AG09319 (cell line): ENCODE data around the gene CRACR2B.

Experiments used
- DNase-seq: peaks from one replicate; pipeline ENCODE4 v3.0.0-alpha.2; 2010; ENCODE audit warnings: low read depth; ENCODE audit errors: extremely low read depth
- TF ChIP-seq, protein P1 (sequence below): IDR thresholded peaks from 2 replicates; pipeline ENCODE4 v1.5.1; 2011; ENCODE audit warnings: low read depth, mild to moderate bottlenecking, inconsistent platforms, low read length, moderate library complexity

CRACR2B gene

GRCh38 chr11:815675-816432 lies 11.9 kb upstream of the CRACR2B start:
- DNase-seq: no peak
- TF ChIP-seq, protein P1, sequence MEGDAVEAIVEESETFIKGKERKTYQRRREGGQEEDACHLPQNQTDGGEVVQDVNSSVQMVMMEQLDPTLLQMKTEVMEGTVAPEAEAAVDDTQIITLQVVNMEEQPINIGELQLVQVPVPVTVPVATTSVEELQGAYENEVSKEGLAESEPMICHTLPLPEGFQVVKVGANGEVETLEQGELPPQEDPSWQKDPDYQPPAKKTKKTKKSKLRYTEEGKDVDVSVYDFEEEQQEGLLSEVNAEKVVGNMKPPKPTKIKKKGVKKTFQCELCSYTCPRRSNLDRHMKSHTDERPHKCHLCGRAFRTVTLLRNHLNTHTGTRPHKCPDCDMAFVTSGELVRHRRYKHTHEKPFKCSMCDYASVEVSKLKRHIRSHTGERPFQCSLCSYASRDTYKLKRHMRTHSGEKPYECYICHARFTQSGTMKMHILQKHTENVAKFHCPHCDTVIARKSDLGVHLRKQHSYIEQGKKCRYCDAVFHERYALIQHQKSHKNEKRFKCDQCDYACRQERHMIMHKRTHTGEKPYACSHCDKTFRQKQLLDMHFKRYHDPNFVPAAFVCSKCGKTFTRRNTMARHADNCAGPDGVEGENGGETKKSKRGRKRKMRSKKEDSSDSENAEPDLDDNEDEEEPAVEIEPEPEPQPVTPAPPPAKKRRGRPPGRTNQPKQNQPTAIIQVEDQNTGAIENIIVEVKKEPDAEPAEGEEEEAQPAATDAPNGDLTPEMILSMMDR: no peak

- TF ChIP-seq, protein P1: no peak
- no peak for DNase-seq
Observed at GRCh38 chr11:816433-816779, 11.3 kb upstream of the CRACR2B start.

- TF ChIP-seq, protein P1: no peak
- no peak for DNase-seq
Observed at GRCh38 chr11:818396-819128, 9.2 kb upstream of the CRACR2B start, which contains the start of gene PNPLA2. TSS of gene PNPLA2 (plus strand) at chr11:818914. CDS start at chr11:819719, 805 bp downstream.

- DNase-seq: peak; percentile 56
- TF ChIP-seq, protein P1: no peak
Observed at GRCh38 chr11:819129-819931, 8.4 kb upstream of the CRACR2B start.

- TF ChIP-seq, protein P1: no peak
- no peak for DNase-seq
Observed at GRCh38 chr11:819943-820649, 7.6 kb upstream of the CRACR2B start.

DNA sequence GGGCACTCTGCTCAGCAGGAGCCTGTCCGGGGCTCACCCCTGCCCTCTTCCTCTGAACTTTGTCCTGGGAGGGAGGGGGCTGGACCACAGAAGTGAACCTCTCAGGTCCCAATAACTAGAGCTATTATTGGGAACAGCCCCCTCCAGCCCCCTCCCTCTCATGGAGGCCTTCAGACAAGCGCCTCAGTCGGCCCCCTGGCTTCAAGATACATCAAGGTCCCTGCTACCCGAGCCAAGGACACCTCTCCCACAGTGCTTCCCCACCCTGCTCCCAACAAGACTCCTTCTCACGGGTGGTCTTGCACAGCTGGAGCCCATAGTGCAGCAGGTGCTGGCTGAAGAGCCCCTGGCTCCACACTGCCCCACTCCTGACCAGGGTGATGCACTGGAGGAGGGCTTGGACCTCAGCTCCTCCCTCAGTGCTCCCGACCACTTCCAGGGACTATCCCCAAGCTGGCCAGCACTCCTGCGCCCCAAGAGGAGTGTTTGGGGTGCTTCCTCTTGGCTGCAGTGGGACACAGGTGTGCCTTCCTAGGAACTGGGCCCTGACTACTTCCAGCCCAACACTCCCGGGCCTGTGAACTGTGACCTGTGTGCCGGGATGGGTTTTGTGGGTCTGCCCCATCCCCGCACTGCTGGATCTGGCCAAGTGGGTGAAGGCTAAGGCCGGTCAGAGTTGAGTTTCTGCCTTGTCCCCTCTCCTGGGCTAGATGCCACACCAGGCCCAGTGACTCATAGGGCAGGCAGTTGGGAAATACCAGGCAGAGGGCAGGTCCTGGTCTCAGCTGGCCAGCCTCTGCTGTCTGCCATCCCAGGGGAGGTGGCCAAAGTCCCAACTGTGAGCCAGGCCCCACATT lies 6.8 kb upstream of the CRACR2B start:
- DNase-seq: no peak
- TF ChIP-seq, protein P1: no peak
